IMR-90 (cell line): Measurements from ENCODE around the gene ZFAND6. TPM values are rescaled to one million over a fixed set of nuclear protein-coding genes. Genes with fewer than 3 reads are reported as not detected.

Experiments
- ATAC-seq: fragments of 200-7000 bp; cut with Tn5 transposase; 2 replicates; pipeline ENCODE4 v1.9.1; 2020; ENCODE audit warnings: low read depth, mild to moderate bottlenecking, moderate library complexity
- BruUV-seq: library from RNA; stranded (reverse); fragments of 400-500 nt; replicated peaks from 2 replicates; lab custom pipeline; 2021; lab: Mats Ljungman, UMichigan
- CTCF ChIA-PET: fragments of 300-600 bp; formaldehyde crosslinking; extraction: SDS; loops from one replicate; lab custom pipeline; 2021; ENCODE audit warnings: antibody characterized with exemption; lab: Yijun Ruan, JAX
- POLR2A ChIA-PET: fragments of 300-600 bp; sonication (Branson Sonifier 250); formaldehyde crosslinking; loops from one replicate; lab custom pipeline; 2022; ENCODE audit warnings: antibody characterized with exemption; ENCODE audit not compliant: unreplicated experiment; lab: Charles Lee
- DNase-seq: peaks from one replicate; pipeline ENCODE4 v3.0.0; 2013
- H2AFZ ChIP-seq: replicated peaks from 2 replicates; pipeline ENCODE3; 2013; ENCODE audit warnings: low read length, mild to moderate bottlenecking; ENCODE audit not compliant: poor library complexity
- H2AK5ac ChIP-seq: 2 replicates; pipeline ENCODE4 v1.6.1; 2013; ENCODE audit warnings: low read depth, low read length, inconsistent platforms
- H2AK9ac ChIP-seq: replicated peaks from 2 replicates; pipeline ENCODE3; 2013; ENCODE audit warnings: mild to moderate bottlenecking, low read depth, low read length, moderate library complexity; ENCODE audit not compliant: poor library complexity
- H2BK120ac ChIP-seq: 2 replicates; pipeline ENCODE4 v1.6.1; 2013; ENCODE audit warnings: low read depth, low read length, inconsistent platforms
- H2BK15ac ChIP-seq: 3 replicates; pipeline ENCODE4 v1.6.1; 2013; ENCODE audit warnings: low read depth, low read length, inconsistent platforms
- H2BK20ac ChIP-seq: 2 replicates; pipeline ENCODE4 v1.6.1; 2013; ENCODE audit warnings: low read depth, mild to moderate bottlenecking, inconsistent platforms, low read length, moderate library complexity
- H2BK5ac ChIP-seq: 2 replicates; pipeline ENCODE4 v1.6.1; 2013; ENCODE audit warnings: mild to moderate bottlenecking, low read depth, low read length, inconsistent platforms; ENCODE audit not compliant: poor library complexity, severe bottlenecking
- H3K14ac ChIP-seq: replicated peaks from 2 replicates; pipeline ENCODE4 v1.6.1; 2013; ENCODE audit warnings: low read depth, low read length, inconsistent platforms
- H3K18ac ChIP-seq: 2 replicates; pipeline ENCODE4 v1.6.1; 2013; ENCODE audit warnings: low read depth, low read length, control low read depth
- H3K23ac ChIP-seq: 2 replicates; pipeline ENCODE4 v1.6.1; 2013; ENCODE audit warnings: low read depth, low read length, inconsistent platforms
- H3K27ac ChIP-seq: 2 replicates; pipeline ENCODE4 v1.5.1; 2013; ENCODE audit warnings: mild to moderate bottlenecking, control low read depth, low read length; ENCODE audit not compliant: insufficient read depth
- H3K27me3 ChIP-seq: 2 replicates; pipeline ENCODE4 v1.6.1; 2013; ENCODE audit warnings: low read length; ENCODE audit not compliant: control insufficient read depth, insufficient read depth
- H3K36me3 ChIP-seq: 2 replicates; pipeline ENCODE4 v1.6.1; 2013; ENCODE audit warnings: low read length, mixed read lengths; ENCODE audit not compliant: control insufficient read depth, insufficient read depth
- H3K4ac ChIP-seq: 2 replicates; pipeline ENCODE4 v1.6.1; 2013; ENCODE audit warnings: low read depth, low read length, inconsistent platforms
- H3K4me1 ChIP-seq: 2 replicates; pipeline ENCODE4 v1.6.1; 2013; ENCODE audit warnings: low read length, mixed read lengths; ENCODE audit not compliant: control insufficient read depth, insufficient read depth
- H3K4me2 ChIP-seq: 2 replicates; pipeline ENCODE4 v1.6.1; 2013; ENCODE audit warnings: low read depth, mild to moderate bottlenecking, control low read depth, low read length, moderate library complexity
- H3K4me3 ChIP-seq: 2 replicates; pipeline ENCODE4 v1.5.1; 2013; ENCODE audit warnings: low read depth, mild to moderate bottlenecking, control low read depth, low read length, moderate library complexity; ENCODE audit not compliant: insufficient read depth
- H3K56ac ChIP-seq: 2 replicates; pipeline ENCODE4 v1.6.1; 2013; ENCODE audit warnings: low read length, inconsistent platforms; ENCODE audit not compliant: insufficient read depth; ENCODE audit errors: extremely low read depth
- H3K79me1 ChIP-seq, 2 experiments: 2 replicates each; pipeline ENCODE4 v1.6.1; 2013; ENCODE audit warnings: low read length in 2 of 2, inconsistent platforms in 1 of 2, low read depth in 1 of 2
- H3K9ac ChIP-seq: 2 replicates; pipeline ENCODE4 v1.6.1; 2013; ENCODE audit warnings: low read depth, low read length, control low read depth
- H3K9me1 ChIP-seq: 2 replicates; pipeline ENCODE4 v1.6.1; 2013; ENCODE audit warnings: low read length, inconsistent platforms; ENCODE audit not compliant: insufficient read depth
- H3K9me3 ChIP-seq: 2 replicates; pipeline ENCODE4 v1.6.1; 2013; ENCODE audit warnings: low read length; ENCODE audit not compliant: control insufficient read depth, insufficient read depth
- H4K20me1 ChIP-seq: 2 replicates; pipeline ENCODE4 v1.6.1; 2013; ENCODE audit warnings: low read length, inconsistent platforms; ENCODE audit not compliant: insufficient read depth
- H4K5ac ChIP-seq: 2 replicates; pipeline ENCODE4 v1.6.1; 2013; ENCODE audit warnings: mild to moderate bottlenecking, low read depth, low read length, control low read depth
- H4K8ac ChIP-seq, 2 experiments: 2 replicates each; pipeline ENCODE4 v1.6.1; 2013; ENCODE audit warnings: low read depth in 2 of 2, low read length in 2 of 2, control low read depth in 1 of 2, inconsistent platforms in 1 of 2
- H4K91ac ChIP-seq: 2 replicates; pipeline ENCODE4 v1.6.1; 2013; ENCODE audit warnings: low read depth, low read length, inconsistent platforms; ENCODE audit not compliant: insufficient read depth
- CEBPB ChIP-seq: IDR thresholded peaks from 2 replicates; pipeline ENCODE4 v1.6.1; 2012; ENCODE audit warnings: low read depth, low read length, improper control_type of control experiment
- WGBS, 2 experiments: methylation state at CpG; one replicate each; pipeline versions ENCODE4 v1.1.5 to v1.1.7; 2013; ENCODE audit warnings: missing lambda C conversion rate in 2 of 2; ENCODE audit not compliant: insufficient read length in 1 of 2; ENCODE audit errors: extremely low coverage in 2 of 2; 5-methylcytosine and 5-hydroxymethylcytosine counted together
- dilution Hi-C: fragments of 300-500 bp; cut with HindIII; formaldehyde crosslinking; loops from one replicate; pipeline ENCODE4 v1.14.3; 2018; ENCODE audit warnings: low sequenced_read_pairs; ENCODE audit not compliant: unreplicated experiment
- in situ Hi-C: fragments of 300-500 bp; cut with MboI; formaldehyde crosslinking; loops from 3 replicates; pipeline ENCODE4 v1.14.3; 2019; ENCODE audit warnings: low sequenced_read_pairs, inconsistent platforms, mixed read lengths
- intact Hi-C: fragments of 100-400 bp; cut with micrococcal nuclease; formaldehyde crosslinking; loops from 2 replicates; pipeline ENCODE4 v1.10.0; 2022
- polyA plus RNA-seq, 3 experiments: library from polyadenylated mRNA; depleted of rRNA; stranded (reverse); fragments of >200 nt; gene quantifications; 2 replicates each; pipeline ENCODE4 v1.2.3, GENCODE V29; 2012; ENCODE audit warnings: low replicate concordance in 1 of 3
- total RNA-seq: library from RNA; depleted of rRNA; stranded (reverse); fragments of >200 nt; gene quantifications from 2 replicates; pipeline ENCODE4 v1.2.3, GENCODE V29; 2012

Gene ZFAND6
- total and polyA plus RNA-seq, 2 of the 4 experiments (the other 2 are of a cell fraction), result 77.5 to 96.4 TPM

GRCh38 chr15:80076321-80077318 is 17.1 kb downstream of the ZFAND6 start:
- dilution Hi-C loops (no loop called here), intact Hi-C loops (no loop called here), in situ Hi-C loops (no loop called here)
- Histone ChIP-seq H3K9ac (peak overlapping the region; percentile 1; the same call in 1 of the 2 replicates), H2BK20ac (no peak overlapping the region), H3K36me3 (peaks cover 4% of the 10 kb centered on the region; the same call in 1 of the 2 replicates), H2BK5ac (peak overlapping the region; percentile 79), H4K20me1 (peaks cover 16% of the 10 kb centered on the region; the same call in 1 of the 2 replicates), H2AK5ac (no peak overlapping the region), H4K8ac (peak overlapping the region in 1 of 2 experiments; percentile 76; a peak in 2 of 4 replicates), H2AK9ac (no peak overlapping the region), H2AFZ (no peak overlapping the region), H3K56ac (peak overlapping the region; percentile 55; the same call in 1 of the 2 replicates), H3K4ac (peak overlapping the region; percentile 56; the same call in 1 of the 2 replicates), H3K4me1 (no peaks in the 10 kb centered on the region), H3K9me1 (peaks cover 6% of the 10 kb centered on the region), H3K4me3 (no peak overlapping the region; the same call in 1 of the 2 replicates), H3K18ac (peak overlapping the region; percentile 0; the same call in 1 of the 2 replicates), H3K79me1 (peaks cover 8 to 42% of the 10 kb centered on the region in 2 experiments), H4K91ac (peak overlapping the region; percentile 25; the same call in 1 of the 2 replicates), H3K4me2 (peak overlapping the region; percentile 53), H3K27ac (no peak overlapping the region), H4K5ac (peak overlapping the region; percentile 9; the same call in 1 of the 2 replicates), H3K23ac (peak overlapping the region; percentile 76), H3K14ac (peak overlapping the region; percentile 42), H3K9me3 (no peaks in the 10 kb centered on the region), H2BK120ac (peak overlapping the region; percentile 38; the same call in 1 of the 2 replicates), H2BK15ac (peak overlapping the region; percentile 72; the same call in 2 of the 3 replicates), H3K27me3 (no peaks in the 10 kb centered on the region)
- CTCF ChIA-PET, result interaction anchor here (0.8 to 1.2 kb wide), 2 partner anchors 11 to 171 kb away, joined by 3 to 4 read pairs; no protein-coding TSS in a partner anchor
- TSS peak; percentile 1 for BruUV-seq
- POLR2A ChIA-PET, result interaction anchor here (0.6 kb wide), 2 partner anchors 41 to 65 kb away, joined by 3 to 5 read pairs; no protein-coding TSS in a partner anchor
- DNase-seq, result peak; percentile 50
- peak; percentile 50 for ATAC-seq
- WGBS, 2 experiments, result no CpG with 5 or more reads among the region's 8 CpGs
- TF ChIP-seq CEBPB, result no peak
